SKM-1 (cell line): ENCODE results near the gene SMYD1.

Experiments used
- DNase-seq: peaks from one replicate; lab custom pipeline; 2025; ENCODE audit not compliant: unreplicated experiment; lab: John Stamatoyannopoulos, UW

SMYD1 gene

DNA sequence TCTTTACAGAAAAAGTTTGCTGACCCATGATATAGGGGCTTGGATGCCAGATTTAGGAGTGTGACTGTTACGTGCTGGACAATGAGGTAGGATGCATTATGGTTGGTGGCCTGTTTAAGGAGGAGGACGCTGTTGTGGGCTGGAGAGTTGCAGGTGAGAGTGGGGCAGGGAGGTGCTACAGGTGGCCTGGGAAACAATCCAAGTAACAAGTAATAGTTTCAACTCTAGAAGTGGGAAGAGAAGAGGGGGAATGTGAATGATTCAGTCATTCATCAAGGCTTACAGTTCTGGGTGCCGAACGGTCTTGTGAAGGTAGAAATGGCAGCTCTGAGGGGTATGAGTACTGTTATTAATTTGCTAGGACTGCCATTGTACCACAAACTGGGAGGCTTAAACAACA lies 54.1 kb downstream of the SMYD1 start:
- DNase-seq: no peak

DNA sequence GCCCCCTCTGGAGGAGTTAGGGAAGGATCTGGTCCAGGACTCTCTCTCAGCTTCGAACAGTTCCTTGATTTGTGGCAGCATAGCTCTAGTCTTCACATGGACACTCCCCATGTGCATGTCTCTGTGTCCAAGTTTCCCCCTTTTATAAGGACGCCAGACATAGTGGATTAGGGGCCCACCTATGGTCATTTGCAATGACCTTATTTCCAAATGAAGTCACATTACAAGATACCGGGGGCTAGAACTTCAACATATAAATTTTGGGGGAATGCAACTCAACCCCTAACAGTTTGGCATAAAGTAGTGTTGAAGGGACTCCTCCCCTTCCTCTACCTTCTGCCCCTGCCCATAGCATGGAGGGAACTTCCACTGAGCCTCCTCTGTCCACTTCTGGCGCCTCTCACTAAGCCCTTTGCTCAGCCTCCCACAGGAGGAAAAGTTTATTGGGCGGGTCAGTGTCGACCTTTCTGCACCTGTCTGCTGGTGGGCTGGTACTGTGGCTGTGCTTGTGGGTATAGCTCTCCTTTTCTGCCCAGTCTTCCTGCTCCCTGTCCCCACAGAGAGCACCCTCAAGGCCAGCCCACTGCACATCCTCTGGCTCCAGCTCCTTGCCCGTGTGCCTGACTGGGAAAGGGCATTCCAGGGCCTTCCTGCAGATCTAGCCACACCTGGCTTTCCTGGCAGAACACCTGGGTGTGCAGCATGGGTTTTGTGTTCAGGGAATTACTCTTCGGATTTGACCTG lies 54.7 kb downstream of the SMYD1 start:
- DNase-seq: no peak

DNA sequence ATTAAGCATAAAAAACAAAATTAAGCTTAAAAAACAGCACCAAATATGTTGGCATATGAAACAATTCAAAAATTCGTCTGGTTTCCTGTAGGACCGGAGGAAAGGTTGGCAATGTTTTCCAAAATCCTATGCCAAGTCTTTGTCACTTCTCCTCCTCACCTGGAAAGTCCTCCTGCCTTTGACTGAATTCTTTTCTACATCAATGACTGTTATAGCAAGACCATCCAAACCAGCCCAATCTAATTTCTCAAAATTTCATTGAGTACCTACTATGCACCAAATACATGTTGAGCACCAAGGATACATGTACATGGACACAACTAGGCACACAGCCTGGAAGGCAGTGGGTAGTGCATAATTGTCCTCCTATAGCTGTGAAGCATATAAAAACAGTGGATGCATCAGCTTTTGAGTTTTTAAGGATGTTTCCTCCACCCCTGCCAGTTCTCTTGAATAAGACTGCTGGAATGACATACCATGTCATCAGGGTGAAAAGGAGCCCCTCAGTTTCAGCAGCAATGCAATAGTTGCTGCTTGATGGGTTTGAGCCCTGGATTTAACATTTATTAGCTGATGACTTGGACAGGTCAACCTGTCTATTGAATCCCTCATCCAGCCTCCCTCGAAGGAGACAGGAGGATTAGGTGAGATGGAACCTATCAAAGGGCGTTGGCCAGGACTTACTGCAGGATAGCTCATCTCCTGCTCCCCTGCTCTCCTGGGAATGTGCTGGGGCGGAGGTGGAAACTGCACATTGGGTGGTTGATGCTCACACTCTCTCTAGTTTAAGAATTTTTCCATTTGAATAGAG lies 55.7 kb downstream of the SMYD1 start:
- DNase-seq: no peak

DNA sequence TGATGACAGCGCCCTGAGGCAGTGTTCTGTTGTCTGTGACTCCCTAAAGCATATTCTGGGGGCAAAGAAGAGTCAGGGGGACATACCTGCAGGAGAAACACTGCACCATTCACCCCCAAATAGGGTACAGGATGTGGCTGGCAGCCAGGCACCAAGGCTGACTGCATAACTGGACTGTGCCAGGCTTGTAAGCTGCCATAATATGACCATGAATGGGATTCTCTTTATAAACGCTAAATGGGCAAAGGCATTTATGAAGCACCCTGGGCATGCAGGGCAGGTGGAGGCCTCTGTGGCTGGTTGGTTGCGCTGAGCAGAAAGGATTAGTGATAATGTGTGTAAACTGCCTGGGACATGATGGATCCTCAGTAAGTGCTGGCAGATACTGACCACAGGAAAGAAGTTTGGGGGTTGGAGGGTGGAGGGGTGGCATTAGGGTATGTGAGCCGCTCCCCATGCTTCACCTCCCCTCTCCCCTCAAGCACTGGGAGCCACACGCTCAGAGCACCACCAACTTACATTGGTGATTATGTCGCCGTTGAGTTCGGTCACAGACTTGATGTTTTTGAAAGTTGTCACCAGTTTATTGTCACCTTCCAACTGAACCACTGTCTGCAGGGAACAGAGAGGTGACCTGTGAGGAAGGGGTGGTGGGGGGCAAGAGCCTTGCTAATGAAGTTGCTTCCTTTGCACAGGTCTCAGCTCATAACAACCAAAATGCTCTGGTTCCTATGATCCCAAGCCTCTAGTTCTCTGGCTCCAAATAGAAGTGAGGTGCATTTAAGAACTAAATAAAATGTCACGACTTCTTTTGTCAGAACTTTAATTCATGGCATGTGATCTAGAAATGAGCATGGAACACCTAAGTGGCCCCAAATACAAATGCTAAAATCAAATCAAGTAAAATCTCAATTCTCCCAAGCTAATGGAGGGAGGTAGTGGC lies 56.6 kb downstream of the SMYD1 start:
- DNase-seq: no peak

DNA sequence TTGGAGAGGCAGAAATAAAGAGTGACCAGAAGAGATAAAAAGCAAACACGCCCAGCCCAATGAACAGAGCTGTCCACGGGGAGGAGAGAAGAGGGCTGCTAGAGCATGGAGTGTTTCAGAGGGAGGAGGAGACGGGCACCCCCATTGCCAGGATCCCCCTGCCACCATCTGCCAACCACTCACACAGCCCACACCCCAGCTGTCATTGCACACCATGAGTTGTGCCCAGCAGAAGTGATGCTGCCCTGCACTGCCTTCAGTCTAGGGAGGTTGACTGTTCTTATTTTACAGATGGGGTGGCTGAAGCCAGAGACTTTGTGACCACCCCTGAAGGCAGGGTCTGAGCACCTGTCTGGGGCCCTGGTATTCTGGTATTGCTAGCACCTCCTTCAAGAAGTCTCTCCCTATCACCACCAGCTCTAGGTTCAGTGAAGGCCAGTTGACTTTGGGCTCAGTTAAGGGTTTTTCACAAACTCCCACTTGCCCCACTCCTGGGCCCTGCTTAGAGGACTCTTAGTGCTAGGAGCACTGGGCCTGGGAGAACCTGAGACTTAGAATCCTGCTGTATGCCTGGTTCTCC lies 57.8 kb downstream of the SMYD1 start:
- DNase-seq: no peak

DNA sequence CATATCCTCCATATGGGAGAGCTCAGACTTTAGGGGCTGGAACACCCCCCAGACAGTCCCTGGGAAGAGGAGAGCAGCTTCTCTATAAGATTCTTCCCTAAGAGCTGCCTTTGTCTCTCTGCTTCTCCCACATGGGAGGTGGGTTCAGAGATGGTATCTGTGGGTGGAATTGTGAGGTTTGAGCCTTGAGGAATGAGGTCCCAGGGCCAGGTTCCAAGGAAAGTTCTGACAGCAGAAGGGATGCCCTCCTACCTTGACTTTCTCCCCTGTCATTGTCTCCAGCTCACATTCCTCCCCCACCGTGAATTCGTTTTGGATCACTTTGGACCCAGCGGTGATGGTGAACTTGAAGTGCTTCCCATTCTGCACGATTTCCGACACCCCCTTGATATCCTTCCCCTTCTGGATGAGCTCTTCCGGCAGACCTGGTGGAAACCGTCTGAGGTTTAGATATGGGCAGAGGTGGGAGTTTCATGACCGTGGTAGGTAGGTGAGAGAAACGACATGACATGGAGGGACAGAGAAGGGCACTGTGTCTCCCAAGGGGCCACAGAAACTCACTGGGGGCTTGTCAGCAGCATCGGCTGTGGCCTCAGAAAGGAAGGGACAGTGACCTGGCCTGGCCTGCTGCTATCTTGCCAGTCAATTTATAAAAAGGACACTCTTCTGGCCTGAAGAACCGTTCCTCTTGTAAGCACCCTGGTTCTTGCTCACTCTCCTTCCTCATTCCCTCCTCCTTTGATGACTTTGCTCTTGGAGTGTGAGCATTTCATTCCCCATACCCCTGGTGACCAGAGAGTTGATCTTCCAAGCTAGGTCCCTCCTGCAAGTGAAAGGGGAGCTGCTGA lies 58.5 kb downstream of the SMYD1 start:
- no peak for DNase-seq

DNA sequence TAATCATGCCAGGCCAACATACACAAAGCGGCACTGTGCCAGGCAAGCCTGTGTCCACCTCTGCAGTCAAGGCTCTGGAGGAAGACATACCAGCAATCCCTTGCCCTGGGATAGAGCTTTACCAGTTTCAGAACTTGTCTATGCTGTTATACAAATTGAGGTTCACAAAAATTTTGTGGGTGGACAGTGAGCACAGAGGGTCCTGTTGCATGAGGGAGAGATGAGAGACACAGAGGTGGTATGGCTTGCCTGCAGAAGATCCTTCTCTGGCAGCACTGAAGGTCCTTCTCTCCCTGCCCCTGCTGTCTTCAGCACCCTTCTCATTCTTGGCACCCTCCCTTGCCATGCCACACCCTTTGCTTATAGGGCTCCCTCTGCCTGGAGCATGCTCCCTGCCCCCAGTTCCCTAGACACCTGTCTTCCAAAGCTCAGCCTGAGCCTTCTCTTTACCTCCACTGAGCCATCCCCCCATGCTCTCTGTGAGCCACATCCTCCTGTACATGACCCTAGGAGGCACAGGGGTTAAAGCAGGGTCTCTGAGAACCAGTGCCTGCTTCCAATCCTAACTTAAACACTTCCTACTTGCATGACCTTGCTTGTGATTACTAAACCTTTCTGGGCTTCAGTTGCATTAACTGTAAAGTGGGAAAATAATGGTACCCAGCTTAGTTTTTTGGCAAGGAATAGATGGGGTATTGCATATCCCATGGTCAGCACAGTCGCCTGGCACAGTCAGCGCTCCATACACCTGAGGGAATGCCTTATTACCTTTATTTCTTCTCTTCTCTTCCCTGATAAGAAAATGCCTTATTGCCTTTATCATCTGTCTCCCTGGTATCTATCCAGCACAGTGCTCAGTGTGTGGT lies 59.4 kb downstream of the SMYD1 start:
- no peak for DNase-seq

DNA sequence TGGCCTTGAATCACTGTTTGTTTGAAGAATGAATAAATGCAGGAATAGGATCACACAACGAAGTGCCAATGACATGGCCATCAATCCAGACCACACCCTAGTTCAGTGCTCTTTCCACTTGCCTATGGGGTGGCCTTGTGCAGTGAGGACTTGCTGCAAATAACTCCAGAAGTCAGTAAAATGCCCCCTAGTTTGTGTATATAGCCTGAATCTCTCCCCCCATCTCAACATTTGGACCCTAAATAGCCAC lies 59.9 kb downstream of the SMYD1 start:
- DNase-seq: no peak

DNA sequence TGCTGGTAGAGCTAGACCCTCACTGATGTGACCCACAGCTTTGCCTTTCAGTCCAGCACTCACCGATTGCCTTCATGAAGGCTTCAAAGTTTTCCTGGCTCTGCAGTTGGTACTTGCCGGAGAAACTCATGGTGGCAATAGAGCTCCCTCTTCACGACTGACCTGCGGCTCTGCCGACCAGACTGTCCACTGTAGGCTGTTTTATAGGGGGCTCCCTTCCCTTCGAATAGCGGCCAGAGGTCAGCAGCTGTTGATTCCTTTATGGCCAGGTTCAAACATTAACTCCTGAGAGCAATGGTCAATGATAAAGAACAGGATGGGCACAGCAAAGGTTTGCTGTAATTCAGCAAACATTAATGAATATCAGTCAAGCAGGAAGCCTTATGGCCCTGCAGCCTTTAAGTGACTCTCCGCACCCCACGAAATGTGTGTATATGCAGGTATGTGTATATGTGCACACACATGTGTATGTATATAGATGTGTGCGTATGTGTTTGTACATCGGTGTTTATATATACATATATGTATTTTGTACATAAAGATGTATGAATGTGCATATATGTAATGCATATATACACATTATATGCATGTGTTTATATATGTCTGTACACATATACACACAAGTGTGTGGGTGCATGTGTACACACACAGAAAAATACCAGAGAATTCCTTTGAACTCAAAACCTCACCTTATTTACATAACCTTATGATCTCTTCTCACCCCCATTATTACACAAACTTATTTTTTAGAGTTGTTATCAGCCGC lies 60.4 kb downstream of the SMYD1 start, which contains the start of gene FABP1:
Gene FABP1 (minus strand): TSS at position 175 of the 766 bp plus-strand sequence. CDS start 45 bp downstream, at position 130.
- DNase-seq: no peak

DNA sequence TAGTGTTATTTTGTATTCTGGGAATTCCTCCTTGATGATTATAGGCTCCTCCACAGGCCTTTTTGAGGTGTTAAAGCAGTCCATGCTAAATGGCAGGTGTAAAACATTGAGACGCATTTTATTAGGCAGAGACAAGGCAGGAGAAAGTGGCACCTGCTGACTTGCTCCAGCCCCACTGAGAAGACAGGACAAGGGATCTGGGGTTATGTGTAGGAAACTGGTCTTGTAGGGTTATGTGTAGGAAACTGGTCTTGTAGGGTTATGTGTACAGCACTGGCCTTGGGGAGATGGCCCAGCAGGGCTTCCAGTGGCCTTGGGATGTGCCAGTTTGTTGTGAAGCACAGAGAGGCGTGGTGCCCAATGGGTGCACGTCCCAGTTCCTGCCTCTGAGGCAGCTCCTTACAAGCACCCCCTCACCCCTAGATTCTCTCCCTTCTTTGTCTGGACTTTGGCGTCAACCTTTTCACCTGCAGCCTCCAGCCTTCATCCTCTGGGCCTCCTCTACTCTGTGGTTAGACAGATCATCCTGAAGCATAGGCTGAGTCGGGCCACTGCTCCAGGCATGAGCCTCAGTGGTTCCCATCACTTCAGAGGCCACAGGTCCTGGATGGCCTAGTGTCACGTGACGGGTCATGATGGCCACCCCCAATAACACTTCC lies 61.2 kb downstream of the SMYD1 start:
- no peak for DNase-seq

DNA sequence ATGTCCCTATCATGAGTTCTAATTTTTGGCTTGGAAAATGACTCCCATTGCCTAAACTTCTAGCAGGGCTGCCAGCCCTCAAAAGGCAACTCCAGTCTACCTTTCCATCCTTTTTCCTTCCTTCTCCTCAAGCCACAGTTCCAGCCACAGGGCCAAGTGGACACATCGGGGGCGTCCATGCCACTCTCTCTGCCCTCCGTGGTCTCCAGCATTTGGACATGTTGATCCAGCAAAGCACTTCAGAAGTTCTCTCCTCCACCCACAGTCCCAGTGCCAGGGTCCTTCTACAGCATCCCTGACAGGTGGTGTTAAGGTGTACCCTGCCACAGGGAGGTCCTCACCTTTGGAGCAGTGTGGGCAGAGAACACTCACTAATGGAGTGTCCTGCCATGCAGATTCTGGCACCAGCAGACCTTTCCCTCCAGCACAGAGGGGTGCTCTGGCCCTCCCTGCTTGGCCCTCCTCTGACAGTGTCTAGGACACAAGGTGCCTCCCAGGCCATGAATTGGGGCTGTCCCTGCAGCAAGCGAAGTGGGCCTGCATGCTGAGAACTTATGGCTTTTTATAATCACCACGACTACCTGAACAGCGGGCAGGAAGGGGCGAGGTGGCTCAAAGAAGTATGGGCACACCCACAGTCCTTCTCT lies 61.8 kb downstream of the SMYD1 start:
- no peak for DNase-seq

DNA sequence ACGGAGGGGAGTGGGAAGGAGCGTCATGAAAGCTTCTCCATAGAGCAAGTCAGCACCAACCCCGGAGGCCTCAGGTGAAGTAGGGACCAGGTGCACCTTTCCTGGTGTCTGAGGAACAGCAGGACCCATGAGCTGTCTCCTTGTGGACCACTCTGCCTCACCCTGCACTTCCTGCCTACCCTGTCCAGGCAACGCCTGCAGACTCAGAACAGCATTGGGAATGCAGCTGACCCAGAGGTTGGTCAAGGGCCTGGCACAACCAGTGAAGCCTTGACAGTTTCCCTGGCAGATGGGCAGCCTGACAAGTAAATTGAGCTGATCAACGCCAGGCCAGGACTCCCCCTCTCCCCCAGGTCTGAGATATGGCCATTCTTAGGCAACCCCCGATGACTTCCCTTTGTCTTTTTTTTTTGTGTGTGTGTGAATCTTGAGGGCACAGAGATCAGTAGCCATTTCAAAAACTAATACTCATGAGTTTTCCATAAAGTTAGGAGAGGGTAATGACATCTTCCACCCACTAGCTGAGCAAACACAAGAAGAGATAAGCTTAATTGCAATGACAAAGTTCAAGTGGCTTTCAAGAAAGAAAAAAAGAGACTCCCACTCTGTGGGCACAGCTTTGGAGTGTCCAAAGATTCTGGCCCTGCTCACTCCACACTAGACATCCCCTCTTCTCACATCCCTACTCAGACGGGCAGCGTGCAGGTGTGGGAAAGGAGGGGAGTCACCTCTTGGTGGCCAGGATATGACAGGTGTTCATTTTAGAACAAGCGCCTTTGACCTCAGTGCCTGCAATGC lies 63.8 kb downstream of the SMYD1 start:
- no peak for DNase-seq

DNA sequence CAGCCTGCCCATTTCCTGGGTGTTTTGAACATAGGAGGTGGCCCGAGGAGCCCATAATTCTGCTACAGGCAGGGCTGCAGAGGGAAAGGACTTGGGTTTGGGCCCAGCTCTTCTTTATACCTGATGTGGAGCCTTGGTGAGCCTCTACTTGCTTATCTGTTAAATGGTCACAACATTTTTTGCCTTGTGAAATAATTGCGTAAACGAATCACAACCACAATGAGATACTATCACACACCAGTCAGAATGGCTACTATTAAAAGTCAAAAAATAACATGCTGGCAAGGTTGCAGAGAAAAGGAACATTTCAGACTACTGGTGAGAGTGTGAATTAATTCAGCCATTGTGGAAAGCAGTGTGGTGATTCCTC lies 64.4 kb downstream of the SMYD1 start:
- DNase-seq: no peak

DNA sequence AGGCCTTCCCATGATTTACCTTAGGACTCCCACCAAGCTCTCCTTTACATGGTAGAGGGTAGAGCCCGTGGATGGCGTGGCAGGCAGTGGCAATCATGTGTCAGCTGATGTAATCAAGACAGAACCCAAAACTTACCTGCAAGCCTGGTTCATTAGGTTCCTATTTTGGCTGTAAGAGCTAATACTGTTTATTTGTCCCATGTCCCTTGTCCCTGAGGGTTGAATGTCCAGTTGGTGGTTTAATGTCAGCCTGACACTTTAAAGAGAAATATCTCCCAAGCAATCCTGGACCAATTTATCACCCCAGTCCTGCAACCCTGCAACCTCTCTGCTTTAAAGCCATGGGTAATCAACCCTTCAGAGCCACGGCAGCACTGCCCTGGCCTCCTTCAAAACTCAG lies 66.2 kb downstream of the SMYD1 start:
- DNase-seq: no peak

DNA sequence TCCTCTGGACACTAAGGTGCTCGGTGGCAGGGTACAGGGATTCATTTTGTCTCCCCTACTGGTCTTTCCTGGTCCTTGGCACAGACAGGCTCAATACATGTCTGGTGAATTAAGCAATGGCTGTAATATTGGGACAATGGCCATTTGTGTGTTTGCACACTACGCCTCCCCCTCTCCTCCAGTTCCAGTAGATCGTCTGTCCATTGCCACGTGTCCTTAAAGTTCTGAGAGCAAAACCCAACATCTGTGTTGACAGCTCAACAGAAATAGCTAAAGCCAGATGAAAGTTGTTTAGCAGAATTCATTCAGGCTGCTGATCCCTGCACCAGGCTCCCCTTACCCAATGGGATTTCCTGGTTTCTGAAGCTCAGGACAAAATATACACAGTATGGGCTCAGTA lies 69.2 kb downstream of the SMYD1 start:
- DNase-seq: no peak

DNA sequence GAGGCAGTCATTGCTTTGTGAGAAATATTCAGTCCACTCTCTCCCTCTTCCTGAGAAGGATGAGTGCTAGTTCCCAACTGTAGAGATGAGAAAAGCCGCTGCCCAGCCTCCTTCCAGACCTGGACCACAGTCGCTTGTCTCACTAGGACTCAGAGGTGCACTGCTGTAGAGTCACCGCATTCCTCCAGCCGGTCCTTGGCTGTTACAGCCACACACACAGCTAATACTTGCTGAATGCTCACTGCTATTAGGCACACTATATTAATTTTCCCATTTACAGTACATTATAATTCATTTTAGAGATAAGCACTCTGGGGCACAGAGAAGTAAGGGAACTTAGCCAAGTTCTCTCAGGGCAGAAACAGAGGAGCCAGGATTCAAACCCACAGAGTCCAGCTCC lies 70.2 kb downstream of the SMYD1 start:
- DNase-seq: no peak

DNA sequence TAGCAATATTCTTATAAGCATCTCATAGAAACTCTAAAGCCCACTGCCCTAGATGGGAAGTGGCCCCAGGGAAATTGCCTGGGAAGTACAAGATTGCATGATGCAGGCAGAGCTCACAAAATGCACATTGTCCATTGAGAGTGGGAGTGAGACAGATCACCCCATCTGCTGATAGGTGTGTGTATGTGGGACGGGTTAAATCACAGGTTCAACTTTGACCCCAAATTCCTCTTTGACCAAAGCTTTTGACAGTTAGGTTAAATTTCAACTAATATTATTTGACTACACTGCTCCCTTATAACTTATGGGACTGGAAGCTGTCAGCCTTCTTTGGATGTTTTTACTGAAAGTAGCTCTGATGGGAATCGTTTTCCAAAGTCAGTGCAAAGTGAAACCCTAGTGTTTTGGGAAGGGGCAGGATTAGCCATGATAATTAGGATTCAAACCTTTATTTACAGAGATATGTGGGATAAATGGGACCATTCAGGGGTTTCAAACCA lies 71.6 kb downstream of the SMYD1 start:
- no peak for DNase-seq
